Activated CD4-positive, alpha-beta T cell treated with anti-CD3 and anti-CD28 coated beads, Interleukin-2, amount 10 ng/mL, durations not matched to agents 7 days and 5 days (primary cell): ENCODE data around the gene KDR. TPM values are rescaled to one million over a fixed set of nuclear protein-coding genes. Genes with fewer than 3 reads are reported as not detected.

Source experiments
- CTCF ChIA-PET: fragments of 350-600 bp; sonication (Branson Sonifier 250); formaldehyde crosslinking; loops from one replicate; lab custom pipeline; 2021; ENCODE audit warnings: antibody characterized with exemption; lab: Charles Lee
- POLR2A ChIA-PET: fragments of 350-600 bp; sonication (Branson Sonifier 250); formaldehyde crosslinking; loops from one replicate; lab custom pipeline; 2021; ENCODE audit warnings: antibody characterized with exemption; lab: Charles Lee
- DNase-seq: peaks from one replicate; pipeline ENCODE4 v3.0.0-alpha.2; 2020
- H3K27ac Mint-ChIP-seq: one replicate; pipeline ENCODE4 v1.8.0; 2021; ENCODE audit warnings: mild to moderate bottlenecking, moderate library complexity, mixed read lengths
- H3K27me3 Mint-ChIP-seq: one replicate; pipeline ENCODE4 v1.8.0; 2021; ENCODE audit warnings: mixed read lengths
- H3K36me3 Mint-ChIP-seq: one replicate; pipeline ENCODE4 v1.8.0; 2021; ENCODE audit warnings: low read depth, mixed read lengths
- H3K4me1 Mint-ChIP-seq: one replicate; pipeline ENCODE4 v1.8.0; 2021; ENCODE audit warnings: mixed read lengths
- H3K4me3 Mint-ChIP-seq: one replicate; pipeline ENCODE4 v1.8.0; 2021; ENCODE audit warnings: mild to moderate bottlenecking, moderate library complexity, mixed read lengths
- H3K9me3 Mint-ChIP-seq: one replicate; pipeline ENCODE4 v1.8.0; 2021; ENCODE audit warnings: mixed read lengths
- total RNA-seq, 2 experiments: library from RNA; stranded (reverse); gene quantifications; one replicate each; pipeline ENCODE4 v1.2.3, GENCODE V29; 2021

Gene KDR
- total RNA-seq, 2 experiments from 2014 or later: not detected

DNA sequence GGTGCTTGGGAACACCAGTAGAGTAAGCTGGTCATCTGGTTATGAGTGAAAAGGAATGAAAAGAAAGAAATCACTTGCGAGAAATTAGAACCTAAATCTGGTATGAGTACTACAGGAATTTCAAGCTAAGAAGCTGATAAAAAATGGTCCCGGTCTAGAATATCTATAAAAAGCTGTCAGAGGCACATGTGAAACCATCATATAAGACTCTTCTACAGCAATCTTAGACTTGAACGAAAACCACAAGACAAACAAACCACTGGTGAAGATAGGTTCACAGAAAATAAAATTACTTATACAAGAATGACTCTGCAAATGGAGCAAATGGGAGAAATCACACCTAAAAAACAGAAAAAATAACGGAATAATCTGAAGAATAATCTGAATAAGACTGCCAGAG, 69.9 kb downstream of the KDR start:
- Mint-ChIP-seq H3K9me3 (no peaks in the 10 kb centered on the region), H3K4me3 (no peak overlapping the region), H3K36me3 (no peaks in the 10 kb centered on the region), H3K27ac (no peak overlapping the region), H3K27me3 (no peaks in the 10 kb centered on the region), H3K4me1 (no peaks in the 10 kb centered on the region)
- POLR2A ChIA-PET: no interaction called here
- DNase-seq: no peak
- CTCF ChIA-PET: no interaction called here

DNA sequence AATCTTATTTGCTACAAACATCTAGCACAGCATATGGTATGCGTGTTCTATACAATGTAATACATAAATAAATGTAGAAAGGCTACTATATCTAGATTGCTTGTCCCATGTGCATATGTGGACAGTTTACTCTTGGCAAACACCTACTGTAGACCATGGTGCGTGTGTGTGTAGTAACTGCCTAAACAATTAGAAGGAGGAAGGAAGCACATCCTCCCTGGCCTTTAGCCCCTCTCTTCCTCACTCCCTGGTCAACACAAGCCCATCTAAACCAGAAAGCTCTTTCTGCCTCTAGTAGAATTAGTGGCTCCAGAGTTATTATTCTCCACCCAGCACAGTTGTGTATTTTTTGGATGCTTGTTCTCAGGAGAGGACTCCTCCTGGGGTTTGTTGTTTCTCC, 73.9 kb downstream of the KDR start:
- POLR2A ChIA-PET: no interaction called here
- Mint-ChIP-seq H3K4me1 (no peaks in the 10 kb centered on the region), H3K27me3 (peaks cover 2% of the 10 kb centered on the region), H3K4me3 (no peak overlapping the region), H3K36me3 (no peaks in the 10 kb centered on the region), H3K27ac (no peak overlapping the region), H3K9me3 (peaks cover 6% of the 10 kb centered on the region)
- no peak for DNase-seq
- CTCF ChIA-PET: no interaction called here

DNA sequence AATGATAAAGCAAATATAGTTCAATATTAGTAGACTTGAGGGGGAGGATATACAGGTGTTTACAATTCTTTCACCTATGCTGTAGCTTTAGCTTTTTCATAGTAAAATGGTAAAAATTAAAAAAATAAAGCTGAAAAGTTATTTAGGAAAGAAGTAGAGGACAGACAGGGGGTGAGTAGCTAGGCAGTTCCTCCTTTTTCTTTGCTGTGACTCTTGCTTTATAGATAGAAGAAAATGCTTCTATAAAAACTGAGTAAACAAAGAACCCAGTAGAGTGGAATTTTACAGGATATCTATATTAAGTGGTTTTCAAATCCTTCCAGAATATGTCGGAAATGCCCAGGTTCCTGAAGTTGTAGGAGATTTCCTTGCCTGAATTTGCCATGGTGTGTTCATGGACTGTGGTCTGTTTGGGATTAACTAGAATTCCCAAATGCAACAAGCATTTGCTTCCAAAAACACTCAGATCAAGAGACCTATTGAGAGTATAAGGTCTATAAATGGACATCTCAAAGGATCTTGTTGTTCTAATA, 74.9 kb downstream of the KDR start:
- Mint-ChIP-seq H3K27me3 (peaks cover 2% of the 10 kb centered on the region), H3K36me3 (no peaks in the 10 kb centered on the region), H3K4me1 (no peaks in the 10 kb centered on the region), H3K4me3 (no peak overlapping the region), H3K27ac (no peak overlapping the region), H3K9me3 (peaks cover 7% of the 10 kb centered on the region)
- POLR2A ChIA-PET: no interaction called here
- CTCF ChIA-PET: no interaction called here
- DNase-seq: no peak

DNA sequence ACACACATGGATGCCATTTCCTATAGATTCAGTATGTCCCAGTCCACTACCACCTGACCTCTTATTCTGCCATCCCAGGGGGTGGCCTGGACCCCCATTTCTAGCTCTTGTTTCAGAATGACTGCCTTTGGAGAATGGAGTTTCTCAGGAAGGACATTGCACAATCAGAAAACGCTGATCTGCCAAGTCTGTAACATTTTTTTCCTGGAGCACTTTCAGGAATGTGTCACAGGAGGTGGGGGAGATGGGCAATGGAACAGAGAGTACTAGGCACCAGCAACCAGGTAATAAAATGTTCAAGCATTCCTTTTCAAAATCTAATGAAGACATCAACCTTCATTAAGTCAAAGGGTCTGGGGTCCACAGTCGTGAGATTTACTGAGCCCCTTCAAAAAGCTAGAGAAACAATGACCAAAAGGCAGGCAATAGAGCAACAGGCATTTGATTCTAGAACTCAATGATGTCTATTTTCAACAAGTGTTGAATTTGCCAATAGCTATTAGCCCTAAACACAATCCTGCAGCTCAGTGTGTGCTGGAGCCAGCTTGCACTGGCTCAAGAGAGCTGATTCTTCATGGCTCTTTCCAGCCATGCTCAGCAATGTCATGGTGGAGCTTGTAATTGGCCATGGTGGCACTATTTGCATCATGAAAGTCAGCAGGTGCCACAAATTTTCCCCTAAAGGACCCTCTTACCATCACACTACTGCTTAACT, 87.1 kb downstream of the KDR start:
- H3K36me3 Mint-ChIP-seq: no peaks in the 10 kb centered on the region
- no peak for DNase-seq
- no peak overlapping the region for H3K4me3 Mint-ChIP-seq
- no peaks in the 10 kb centered on the region for H3K27me3 Mint-ChIP-seq
- ChIA-PET CTCF (no interaction called here), POLR2A (no interaction called here)
- peaks cover 5% of the 10 kb centered on the region for H3K9me3 Mint-ChIP-seq
- no peaks in the 10 kb centered on the region for H3K4me1 Mint-ChIP-seq
- H3K27ac Mint-ChIP-seq: no peak overlapping the region

DNA sequence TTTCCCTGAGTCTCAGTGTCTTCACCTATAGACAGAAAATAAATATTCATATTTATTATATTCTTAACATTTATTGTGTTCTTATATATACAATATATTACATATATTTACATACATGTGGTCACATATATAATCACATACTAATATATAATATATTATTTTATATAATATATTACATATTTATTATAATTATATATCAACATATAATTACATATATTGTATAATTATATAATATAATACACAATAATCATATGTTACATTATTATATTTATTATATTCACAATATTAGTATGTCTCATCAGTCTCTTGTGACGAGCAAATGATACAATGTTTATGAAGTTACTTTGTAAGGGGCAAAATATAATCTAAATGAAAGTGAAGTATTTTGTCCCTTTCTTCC, 87.7 kb downstream of the KDR start:
- no peak for DNase-seq
- Mint-ChIP-seq H3K4me3 (no peak overlapping the region), H3K9me3 (peaks cover 5% of the 10 kb centered on the region), H3K27me3 (no peaks in the 10 kb centered on the region), H3K36me3 (no peaks in the 10 kb centered on the region), H3K4me1 (no peaks in the 10 kb centered on the region), H3K27ac (no peak overlapping the region)
- ChIA-PET CTCF (no interaction called here), POLR2A (no interaction called here)

DNA sequence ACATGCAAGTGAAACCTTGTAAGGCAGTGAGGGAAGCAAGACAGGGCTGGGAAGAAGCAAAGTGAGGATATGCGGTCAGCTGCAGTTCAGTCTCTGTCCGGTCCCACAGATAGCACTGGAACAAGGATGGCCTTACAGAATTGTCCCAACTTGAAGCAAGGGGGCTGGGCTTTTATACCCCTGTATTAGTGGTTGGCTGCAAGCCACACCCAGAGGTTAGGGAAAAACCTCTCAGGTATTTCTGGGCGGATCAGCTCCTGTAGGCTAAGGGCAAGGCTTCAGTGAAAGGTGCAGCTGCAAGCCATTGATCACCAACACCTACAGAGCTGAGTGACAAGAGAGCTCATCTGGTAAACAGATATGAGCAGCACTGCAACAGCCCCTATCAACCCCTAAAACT, 89.0 kb downstream of the KDR start:
- ChIA-PET POLR2A (no interaction called here), CTCF (no interaction called here)
- H3K4me1 Mint-ChIP-seq: no peaks in the 10 kb centered on the region
- no peak for DNase-seq
- H3K9me3 Mint-ChIP-seq: peaks cover 2% of the 10 kb centered on the region
- no peak overlapping the region for H3K27ac Mint-ChIP-seq
- H3K27me3 Mint-ChIP-seq: no peaks in the 10 kb centered on the region
- H3K4me3 Mint-ChIP-seq: no peak overlapping the region
- H3K36me3 Mint-ChIP-seq: no peaks in the 10 kb centered on the region

DNA sequence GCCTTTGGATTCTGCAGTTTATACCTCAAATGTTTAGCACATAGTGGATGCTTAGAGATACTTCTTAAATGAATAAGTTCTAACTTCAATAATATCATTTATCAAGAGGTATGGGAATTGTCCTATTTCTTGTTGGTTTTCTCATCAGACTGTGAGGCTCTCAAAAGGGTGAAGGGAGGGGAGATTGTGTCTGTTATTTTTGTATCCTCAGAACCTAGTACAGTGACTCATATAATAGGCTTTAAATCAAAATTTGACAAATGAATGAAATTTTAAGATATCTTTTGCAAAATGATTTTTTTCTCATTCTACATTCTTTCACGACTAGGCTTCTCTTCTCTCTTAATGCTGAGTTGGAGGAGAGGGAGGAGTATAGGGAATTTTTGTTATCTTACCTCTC, 89.5 kb downstream of the KDR start:
- H3K36me3 Mint-ChIP-seq: no peaks in the 10 kb centered on the region
- ChIA-PET CTCF (no interaction called here), POLR2A (no interaction called here)
- H3K9me3 Mint-ChIP-seq: peaks cover 2% of the 10 kb centered on the region
- no peaks in the 10 kb centered on the region for H3K27me3 Mint-ChIP-seq
- no peak overlapping the region for H3K4me3 Mint-ChIP-seq
- H3K4me1 Mint-ChIP-seq: no peaks in the 10 kb centered on the region
- DNase-seq: no peak
- no peak overlapping the region for H3K27ac Mint-ChIP-seq

DNA sequence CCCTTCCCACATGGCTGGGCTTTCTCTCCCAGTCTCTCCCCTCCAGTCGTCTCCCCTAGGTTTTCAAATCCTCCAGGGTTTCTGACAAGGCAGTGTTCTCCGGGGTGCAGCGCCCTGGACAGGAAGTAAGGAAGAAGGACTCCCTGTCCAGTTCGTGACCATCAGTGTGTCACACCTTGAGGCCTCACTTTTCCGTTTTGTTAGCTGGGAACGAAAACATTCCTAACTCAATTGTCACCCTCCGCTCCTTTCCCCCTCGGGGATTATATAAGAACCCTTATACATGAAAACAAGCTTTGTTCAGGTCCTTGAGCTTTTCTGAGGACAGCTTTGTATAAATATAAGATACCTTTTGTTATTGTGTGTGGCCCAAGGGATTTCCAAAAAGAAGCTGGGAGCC, 92.1 kb downstream of the KDR start:
- Mint-ChIP-seq H3K4me1 (no peaks in the 10 kb centered on the region), H3K27ac (no peak overlapping the region), H3K36me3 (no peaks in the 10 kb centered on the region), H3K4me3 (no peak overlapping the region), H3K27me3 (no peaks in the 10 kb centered on the region), H3K9me3 (no peaks in the 10 kb centered on the region)
- ChIA-PET CTCF (no interaction called here), POLR2A (no interaction called here)
- DNase-seq: no peak

DNA sequence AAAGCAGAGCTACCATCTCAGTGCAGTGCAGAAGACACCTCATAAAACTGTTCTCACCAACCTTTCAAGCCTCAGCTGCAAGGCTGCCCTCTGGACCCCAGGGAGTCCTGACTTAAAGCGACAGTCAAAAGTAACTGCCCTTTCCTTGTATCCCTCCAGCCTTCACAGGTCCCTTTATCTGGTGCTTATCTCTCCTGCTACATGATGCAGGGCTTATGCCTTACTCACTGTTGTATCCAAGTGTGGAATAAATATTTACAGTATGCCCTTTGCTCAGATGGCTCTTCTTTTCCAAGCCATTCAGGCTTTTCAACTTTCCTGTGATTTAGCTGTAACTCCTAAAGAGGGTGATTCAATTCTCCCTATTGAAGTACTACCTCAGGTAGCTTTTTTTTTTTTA, 92.6 kb downstream of the KDR start:
- Mint-ChIP-seq H3K27me3 (no peaks in the 10 kb centered on the region), H3K4me3 (no peak overlapping the region), H3K27ac (no peak overlapping the region), H3K4me1 (no peaks in the 10 kb centered on the region), H3K9me3 (no peaks in the 10 kb centered on the region), H3K36me3 (no peaks in the 10 kb centered on the region)
- no peak for DNase-seq
- ChIA-PET CTCF (no interaction called here), POLR2A (no interaction called here)

DNA sequence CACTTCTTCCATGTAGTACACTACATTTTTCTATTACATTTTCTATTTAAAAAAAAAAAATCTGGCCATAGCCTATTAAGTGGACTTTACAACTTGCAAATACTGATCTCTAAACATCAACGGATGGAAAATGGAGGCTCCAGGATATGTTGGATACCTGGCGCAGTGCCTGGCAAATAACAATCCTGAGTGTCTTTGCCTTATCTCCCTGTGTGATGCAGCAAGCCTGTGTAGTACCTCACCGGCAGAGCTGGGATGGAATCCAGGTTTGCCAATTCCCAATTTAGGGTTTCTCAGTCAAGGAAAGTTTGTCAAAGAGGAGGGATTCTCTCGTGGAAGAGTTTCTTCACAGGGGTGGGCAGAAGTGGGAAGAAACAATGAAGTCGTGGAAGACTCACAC, 93.2 kb downstream of the KDR start:
- no peaks in the 10 kb centered on the region for H3K4me1 Mint-ChIP-seq
- H3K9me3 Mint-ChIP-seq: no peaks in the 10 kb centered on the region
- CTCF ChIA-PET: no interaction called here

DNA sequence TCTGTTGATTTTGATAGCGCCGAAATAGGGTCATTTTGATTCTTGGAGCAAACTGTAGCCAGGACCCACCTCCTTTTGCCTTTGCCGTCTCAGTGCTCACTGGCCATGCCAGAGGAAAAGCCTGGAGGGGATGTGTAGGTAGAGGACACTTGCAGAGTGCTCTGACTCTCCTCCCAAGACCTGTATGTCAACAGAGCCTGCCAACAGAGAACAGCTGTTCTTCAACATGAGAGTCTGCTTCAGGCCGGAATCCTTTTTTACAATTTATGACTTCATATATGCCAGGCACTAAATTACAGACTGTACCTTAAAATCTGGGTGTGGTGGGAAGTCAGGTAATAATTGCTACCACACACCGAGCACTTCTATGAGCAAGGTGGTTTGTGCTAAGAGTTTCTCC, 94.2 kb downstream of the KDR start:
- Mint-ChIP-seq H3K4me1 (no peaks in the 10 kb centered on the region), H3K4me3 (no peak overlapping the region), H3K36me3 (no peaks in the 10 kb centered on the region), H3K9me3 (no peaks in the 10 kb centered on the region), H3K27ac (no peak overlapping the region), H3K27me3 (no peaks in the 10 kb centered on the region)
- POLR2A ChIA-PET: no interaction called here
- CTCF ChIA-PET: no interaction called here
- no peak for DNase-seq

More for the DNA sequence above, 93.2 kb downstream of the KDR start:
- Mint-ChIP-seq H3K27me3 (no peaks in the 10 kb centered on the region), H3K27ac (no peak overlapping the region), H3K36me3 (no peaks in the 10 kb centered on the region), H3K4me3 (no peak overlapping the region)
- DNase-seq: no peak
- POLR2A ChIA-PET: no interaction called here

DNA sequence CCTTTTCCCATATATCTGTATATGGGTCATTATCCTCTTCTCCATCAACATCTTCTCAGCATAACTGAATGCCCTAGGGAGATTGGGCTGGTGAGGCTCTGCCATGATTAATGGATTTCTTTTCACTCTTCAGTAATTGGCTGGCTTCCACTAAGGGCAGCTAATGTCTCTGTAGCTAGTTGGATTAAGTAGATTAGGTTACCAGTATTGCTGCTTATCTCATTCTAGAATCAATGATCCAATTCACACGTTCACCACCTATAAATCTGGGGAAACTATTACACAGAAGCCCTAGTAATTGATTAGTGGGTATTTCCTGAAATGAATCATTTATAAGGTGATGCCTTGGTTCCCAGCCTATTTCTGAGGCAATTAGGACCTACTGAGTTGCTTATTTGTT, 94.8 kb downstream of the KDR start:
- Mint-ChIP-seq H3K36me3 (no peaks in the 10 kb centered on the region), H3K4me3 (no peak overlapping the region), H3K27me3 (no peaks in the 10 kb centered on the region), H3K9me3 (no peaks in the 10 kb centered on the region), H3K27ac (no peak overlapping the region), H3K4me1 (no peaks in the 10 kb centered on the region)
- POLR2A ChIA-PET: no interaction called here
- CTCF ChIA-PET: no interaction called here
- DNase-seq: no peak

DNA sequence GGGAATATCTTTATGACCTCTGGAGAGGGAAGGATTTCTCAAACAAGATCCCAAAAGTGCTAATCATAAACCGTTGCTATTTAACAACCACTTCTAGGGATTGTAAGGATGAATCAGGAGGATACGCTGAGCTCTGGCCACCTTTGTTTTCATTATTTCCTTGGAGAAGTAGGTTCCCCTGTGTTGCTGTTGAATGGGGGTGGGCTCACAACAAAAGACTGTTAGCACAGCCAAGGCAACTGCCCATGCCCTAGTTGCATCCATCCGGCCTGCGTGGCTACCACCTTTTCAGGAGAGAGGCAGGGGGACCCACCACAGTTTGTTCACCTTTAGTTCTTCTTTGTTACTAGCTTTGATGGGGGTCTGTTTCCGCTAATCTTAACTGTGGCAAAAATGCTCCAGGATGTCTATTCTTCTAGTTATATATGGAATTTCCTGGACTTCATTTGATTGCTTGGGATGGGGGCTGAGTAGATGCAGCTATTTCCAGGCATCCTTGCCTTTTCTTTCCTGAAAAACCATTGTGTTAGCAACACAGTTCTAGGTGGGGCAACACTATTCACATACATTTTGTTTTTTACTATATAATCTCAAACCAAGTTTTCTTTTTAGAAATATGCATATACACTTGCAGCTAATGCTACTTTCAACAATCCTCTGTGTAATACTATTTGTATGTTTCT, 95.4 kb downstream of the KDR start:
- H3K27ac Mint-ChIP-seq: no peak overlapping the region
- no peak for DNase-seq
- H3K9me3 Mint-ChIP-seq: no peaks in the 10 kb centered on the region
- POLR2A ChIA-PET: no interaction called here
- H3K4me3 Mint-ChIP-seq: no peak overlapping the region
- no peaks in the 10 kb centered on the region for H3K36me3 Mint-ChIP-seq
- CTCF ChIA-PET: no interaction called here
- no peaks in the 10 kb centered on the region for H3K27me3 Mint-ChIP-seq
- H3K4me1 Mint-ChIP-seq: no peaks in the 10 kb centered on the region

DNA sequence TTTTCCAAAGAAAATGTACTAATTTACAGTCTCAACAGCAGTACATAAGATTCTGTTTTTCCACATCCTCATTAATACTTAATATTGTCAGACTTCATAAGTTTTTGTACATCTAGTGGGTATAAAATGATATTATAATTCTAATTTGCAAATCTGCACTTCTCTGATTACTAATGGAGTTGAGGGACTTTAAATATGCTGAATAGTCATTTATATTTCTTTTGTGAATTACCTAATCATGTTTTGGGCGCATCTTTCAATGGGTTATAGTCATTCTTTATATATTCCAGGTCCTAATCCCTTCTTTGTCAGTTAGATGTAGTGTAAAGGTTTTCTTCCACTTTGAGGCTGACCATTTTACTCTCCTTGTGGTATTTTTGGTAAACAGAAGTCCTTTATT, 96.1 kb downstream of the KDR start:
- no peaks in the 10 kb centered on the region for H3K27me3 Mint-ChIP-seq
- H3K4me3 Mint-ChIP-seq: no peak overlapping the region
- H3K4me1 Mint-ChIP-seq: no peaks in the 10 kb centered on the region
- no peaks in the 10 kb centered on the region for H3K36me3 Mint-ChIP-seq
- no peaks in the 10 kb centered on the region for H3K9me3 Mint-ChIP-seq
- ChIA-PET POLR2A (no interaction called here), CTCF (no interaction called here)
- DNase-seq: no peak
- no peak overlapping the region for H3K27ac Mint-ChIP-seq
